Measurements from ENCODE around the gene FOXA1. TPM values are rescaled to one million over a fixed set of nuclear protein-coding genes. Genes with fewer than 3 reads are reported as not detected.

The FOXA1 gene
- total RNA-seq, 1 donor from 2014 or later: not detected

DNA sequence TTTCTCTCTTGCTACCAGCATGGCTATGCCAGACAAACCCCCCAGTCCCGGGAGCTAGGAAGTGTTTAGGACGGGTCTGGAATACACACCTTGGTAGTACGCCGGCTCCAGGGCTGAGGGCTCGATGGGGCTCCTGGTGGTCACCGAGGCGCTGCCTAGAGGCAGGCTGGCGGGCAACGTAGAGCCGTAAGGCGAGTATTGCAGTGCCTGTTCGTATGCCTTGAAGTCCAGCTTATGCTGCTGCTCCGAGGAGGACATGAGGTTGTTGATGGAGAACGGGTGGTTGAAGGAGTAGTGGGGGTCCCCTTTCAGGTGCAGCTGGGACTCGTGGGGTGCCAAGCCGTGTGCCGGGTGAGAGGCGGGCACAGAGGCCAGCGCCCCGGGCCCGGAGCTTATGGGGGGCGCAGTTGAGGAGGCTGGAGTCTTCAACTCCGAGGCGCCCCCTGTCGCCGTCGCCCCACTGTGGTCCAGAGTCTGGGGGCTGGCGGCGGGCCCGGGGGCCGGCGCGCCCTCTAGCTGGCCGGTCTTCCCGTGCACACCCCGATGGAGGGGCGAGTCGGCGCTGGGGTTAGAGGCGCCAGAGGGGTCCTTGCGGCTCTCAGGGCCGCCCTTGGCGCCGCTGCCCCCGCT lies 3.6 kb downstream of the FOXA1 start:
- DNase-seq (ENCODE audit: low spot score in 2 of 2) (no peak), FAIRE-seq (no peak)

DNA sequence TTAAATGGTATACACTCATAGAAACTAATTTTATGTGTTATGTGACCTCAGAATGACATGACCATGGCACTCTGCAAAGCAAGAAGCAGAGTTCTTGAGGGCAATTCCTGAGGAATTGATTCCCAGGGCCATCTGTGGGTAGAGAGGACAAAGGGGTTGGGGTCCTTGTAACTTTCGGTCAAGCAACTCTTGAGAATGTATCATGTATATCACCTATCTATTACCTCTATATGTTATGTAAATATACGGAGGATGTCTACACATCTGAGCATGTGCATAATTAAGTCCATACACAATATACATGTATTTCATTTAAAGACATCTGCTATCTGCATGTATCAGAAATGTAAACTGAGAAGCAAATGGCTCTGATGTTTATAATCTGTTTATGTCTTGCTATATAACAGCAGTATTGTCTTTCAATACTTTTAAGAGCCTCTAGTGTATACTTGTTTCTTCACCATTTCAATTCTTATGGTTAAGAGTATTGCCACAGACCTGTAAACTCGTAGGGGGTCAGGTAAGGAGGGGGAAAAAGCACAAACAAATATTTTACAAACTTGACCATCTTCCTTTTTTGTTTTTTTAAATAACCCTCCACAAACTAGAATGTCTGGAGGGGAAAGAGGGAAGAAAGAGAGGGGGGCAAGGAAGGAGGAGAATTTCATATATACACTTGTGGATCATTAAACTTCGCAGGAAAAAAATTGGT lies 4.5 kb downstream of the FOXA1 start:
- DNase-seq (ENCODE audit: low spot score in 2 of 2) (no peak), FAIRE-seq (no peak)

DNA sequence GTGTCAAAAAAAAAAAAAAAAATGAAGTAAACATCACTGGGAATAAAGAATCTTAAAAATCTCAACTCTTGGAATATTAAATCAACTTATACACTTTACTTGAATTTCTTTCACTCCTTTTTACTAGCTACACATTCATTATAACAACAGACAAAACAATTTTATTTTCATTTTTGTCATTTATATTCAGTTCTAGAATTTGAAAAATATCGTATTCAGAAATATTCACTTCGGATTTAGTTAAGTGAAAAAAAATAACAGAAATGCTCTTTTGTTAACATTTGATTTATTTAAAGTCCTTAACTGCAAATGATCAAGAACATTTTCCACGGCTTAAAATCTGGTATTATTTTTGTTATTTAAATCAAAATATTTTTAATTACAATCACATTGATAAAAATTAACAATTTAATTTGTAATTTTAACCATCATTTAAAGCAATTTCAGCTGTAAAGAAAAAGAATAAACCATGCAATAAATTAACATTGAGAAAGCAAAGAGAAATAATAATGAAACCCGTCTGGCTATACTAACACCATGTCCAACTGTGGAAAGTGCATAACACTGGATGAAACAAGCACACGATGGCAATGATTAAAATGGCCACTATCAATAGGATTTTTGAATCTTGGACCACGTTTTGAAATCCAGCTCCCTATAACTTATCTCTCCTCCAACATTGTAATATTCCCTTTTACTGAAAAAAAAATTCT lies 5.2 kb downstream of the FOXA1 start:
- FAIRE-seq (peak; percentile 82), DNase-seq (ENCODE audit: low spot score in 2 of 2) (no peak)

DNA sequence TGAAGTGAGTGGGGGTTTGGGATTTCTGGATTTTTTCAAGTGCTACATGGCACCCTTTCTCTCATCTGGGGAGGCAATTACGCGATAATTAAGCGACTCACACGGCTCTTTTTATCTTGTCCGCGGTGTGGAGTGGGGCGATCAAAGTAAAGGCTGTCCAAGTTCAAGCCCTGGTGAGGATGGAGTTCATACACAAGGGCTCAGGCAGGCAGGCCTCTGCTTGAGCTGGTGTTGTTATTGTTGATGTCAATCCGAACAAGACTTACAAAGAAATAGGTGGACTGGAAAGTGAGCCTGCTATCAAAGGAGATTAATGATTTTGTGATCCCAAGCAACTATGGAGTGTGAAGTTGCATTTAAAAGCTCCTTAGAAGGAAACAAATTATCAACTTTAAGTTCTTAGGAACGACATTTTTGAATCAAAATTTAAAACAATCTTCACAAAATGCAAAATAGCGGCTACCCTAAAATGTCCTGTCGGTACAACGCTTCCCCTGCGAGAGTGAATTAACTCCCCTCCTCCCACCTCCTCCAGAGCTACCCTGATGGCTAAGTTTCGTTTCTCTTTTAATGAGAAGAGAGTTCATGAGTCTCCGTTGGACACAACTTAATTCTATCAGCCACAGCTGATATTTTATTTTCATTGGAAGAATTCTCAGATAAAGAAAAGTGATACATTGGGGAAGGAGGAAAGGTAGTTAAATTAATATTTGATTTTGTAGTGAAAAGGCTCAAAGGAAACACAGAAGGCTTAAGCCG lies 5.9 kb downstream of the FOXA1 start:
- FAIRE-seq: no peak
- DNase-seq (ENCODE audit: low spot score in 2 of 2): no peak

DNA sequence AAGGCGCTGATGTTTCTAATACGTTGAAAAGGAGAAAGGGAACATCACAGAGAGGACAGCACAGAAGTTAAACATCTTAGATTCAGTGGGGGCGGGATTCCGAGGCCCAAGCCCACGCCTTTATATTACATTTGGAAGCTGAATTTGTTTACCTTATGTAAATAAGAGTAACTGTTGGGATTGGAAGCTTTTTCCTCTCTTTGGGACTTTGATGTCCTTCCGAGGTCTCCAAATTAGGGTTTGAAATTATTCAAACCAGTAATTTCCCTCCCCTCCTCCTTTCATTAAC lies 6.4 kb downstream of the FOXA1 start:
- DNase-seq (ENCODE audit: low spot score in 2 of 2): no peak

DNA sequence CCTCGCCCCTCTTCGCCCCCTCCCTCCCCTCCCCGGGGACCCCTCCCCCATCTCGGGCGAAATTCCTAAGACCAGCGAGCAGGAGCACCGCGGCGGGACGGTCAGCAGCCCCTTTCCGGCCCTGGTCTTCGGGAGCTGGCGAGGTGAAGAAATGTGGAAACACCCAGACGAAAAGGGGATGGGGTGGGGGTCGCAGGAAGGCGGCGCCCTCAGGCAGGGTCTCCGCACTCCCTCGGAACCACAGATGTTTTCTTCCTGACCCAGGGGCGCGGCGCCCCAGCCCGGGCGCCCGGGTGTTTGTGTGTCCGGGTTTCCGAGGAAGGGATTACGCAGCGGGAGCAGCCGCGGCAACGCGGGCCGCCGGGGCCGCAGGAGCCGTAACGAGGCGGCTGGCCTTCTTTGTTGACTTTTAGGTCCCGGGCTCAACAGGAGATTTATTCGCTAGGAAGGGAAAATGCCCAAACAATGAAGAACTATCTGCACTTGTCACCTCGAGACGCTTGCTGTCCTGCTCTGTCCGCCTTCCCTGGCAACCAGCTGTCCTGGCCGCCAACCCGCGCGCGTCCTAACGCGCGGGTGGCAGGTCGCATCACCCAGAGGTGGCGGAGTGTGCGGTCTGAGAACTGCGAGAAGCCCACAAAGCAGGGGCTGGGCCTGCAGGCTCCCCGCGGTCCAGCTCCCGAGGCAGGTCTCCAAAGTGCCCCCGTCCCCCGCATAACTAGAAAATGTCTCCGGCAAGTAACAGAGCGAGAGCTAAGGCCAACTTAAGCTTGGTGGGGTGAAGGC lies 7.0 kb downstream of the FOXA1 start:
- DNase-seq (ENCODE audit: low spot score in 2 of 2): no peak
- no peak for FAIRE-seq

More for the DNA sequence above, 6.4 kb downstream of the FOXA1 start:
- FAIRE-seq: no peak

DNA sequence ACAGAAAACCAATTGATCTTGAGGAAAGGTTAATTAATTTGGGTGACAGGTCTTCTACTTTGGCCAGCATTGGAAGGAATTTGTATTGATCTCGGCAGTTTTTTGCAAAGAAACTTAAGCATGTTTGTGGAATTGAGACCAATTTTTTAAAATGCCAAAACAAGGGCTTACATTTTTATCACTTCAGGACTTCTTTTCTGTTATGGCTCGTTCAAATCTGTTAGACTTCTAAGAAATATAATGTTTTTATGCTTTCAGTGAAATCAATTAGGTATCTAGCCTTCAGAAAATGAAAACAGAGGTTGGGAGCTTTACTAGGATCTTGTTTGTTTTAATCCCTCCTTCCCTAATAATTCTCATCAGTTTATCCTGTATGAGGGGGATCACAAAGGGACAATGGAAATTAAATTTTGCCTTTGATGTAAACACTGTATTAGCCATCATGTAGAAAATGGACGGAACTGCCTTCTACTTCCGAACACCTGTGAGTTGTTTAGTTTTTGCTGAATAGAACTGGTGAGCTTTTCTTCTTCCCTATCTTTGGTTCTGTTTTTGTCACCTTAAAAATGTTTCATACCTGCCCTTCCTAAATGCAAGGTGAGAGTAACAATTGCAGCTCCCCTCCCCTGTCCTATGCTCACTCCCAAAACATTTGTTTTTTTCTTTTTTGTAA lies 7.8 kb downstream of the FOXA1 start:
- DNase-seq (ENCODE audit: low spot score in 2 of 2) (no peak), FAIRE-seq (no peak)

DNA sequence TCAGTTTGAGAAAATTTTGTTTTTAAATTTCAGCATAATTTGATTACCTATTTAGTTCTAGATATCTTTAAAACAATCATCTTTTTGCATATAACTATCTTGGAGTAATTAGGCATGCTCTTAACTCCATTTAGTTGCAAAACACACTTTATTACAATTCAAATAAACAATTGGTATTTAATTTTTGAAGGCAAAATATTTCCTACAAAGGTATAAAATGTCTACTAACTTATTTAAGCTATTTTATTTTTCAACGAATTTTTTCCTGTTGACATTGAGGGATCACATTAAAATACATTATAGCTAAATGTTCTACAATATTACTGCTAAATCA lies 8.3 kb downstream of the FOXA1 start:
- FAIRE-seq: peak; percentile 36
- DNase-seq (ENCODE audit: low spot score in 2 of 2): no peak

DNA sequence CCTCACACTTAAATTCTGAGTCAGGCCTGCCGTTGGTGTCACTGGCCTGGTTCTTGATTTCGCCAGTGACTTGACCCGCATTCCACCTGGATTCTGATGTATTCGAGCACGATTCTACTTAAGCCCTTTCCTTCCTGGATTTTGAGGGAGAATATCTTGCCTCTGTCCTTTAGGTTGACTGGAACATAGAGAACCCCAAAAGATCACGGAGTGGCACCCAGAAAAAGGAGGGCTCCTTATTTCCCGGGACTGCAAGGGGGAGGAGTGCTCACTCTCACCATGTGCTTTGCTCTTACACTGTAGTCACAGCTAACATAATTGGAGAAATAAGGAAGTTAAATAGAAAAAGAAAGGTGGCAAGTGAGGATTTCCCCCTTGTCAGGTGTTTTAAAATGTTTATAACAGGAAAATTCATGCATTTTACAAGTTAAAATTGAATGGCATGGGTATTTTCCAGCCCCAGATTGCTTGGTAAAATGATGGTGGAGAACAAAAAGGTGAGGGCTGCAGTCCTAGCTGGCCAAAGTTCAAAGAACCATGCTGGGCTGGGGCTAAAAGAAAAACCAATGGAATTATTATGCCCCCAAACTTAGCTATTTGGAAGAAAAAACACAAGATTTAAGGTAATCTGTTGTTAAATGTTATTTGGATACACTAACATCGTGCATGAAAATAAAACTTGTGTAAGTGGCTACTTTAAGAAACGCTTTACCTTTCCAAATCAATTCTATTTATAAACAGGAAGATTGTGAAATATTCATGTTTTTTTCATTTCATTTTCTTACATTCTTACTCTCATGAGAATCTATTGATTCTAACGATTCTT lies 8.9 kb downstream of the FOXA1 start:
- DNase-seq (ENCODE audit: low spot score in 2 of 2) (no peak), FAIRE-seq (no peak)

DNA sequence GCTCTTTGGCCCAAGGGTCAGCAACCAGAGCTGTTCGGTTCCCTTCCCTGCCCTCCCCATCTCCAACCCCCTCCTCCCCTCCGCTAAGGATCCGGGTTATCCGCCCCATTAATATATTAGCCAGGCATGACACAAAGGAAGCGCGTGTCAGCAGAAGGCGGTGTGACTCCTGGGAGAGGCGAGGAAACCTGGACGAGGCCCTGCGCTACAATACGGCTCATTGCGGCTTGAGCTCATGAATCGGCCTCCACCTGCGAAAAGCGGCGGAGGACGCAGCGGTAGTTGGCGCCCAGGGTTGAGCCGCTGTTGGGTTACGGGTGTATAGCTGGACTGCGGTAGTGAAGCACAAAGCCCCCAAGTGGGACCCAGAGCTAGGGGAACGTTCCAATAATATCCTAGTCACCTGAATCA lies 9.9 kb downstream of the FOXA1 start:
- FAIRE-seq (no peak), DNase-seq (ENCODE audit: low spot score in 2 of 2) (peak in 1 of 2 donors; percentile 15)

DNA sequence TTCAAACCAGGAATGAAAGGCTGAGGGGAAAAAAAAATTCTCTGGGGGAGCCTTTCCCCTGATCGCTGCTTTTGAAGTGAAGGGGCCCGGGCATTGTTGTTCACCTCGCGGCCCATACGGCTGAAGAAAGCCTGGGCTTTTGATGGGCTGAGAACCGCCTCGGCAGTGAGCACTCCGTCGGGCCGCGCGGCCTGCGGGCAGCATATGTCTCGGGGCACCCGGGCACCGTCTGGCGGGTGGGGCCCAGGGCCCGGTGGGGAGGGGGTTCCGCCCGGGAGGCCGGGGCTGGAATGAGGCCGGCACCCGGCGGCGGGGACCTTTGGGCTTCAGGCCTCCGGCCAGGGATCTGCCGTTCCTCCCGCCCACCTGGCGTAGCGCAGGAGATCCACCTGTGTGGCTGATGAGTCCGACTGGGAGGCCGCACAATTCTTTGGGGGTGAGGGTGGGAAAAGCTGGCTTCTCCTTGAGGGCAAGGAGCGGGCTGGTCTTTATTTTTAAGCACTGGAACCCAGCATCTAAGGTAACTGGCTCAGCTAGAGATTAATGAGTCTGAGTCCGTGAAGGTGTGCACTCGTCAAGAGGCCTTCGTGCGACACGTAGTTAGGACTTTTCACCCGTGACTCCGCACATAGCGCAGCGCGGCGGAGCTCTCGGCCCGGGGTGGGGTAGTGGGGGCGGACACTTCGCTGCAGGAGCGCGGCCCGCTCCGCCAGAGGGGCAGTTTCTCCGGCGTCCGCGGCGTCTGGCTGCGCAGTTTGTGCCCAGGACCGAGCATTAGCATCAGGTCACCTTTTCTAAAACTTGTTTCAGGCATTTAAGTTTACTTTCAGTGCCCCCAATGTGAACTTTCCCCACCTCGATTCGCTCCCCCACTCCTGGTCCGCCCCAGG lies 10.6 kb downstream of the FOXA1 start:
- DNase-seq (ENCODE audit: low spot score in 2 of 2) (peak in 1 of 2 donors; percentile 29), FAIRE-seq (no peak)

DNA sequence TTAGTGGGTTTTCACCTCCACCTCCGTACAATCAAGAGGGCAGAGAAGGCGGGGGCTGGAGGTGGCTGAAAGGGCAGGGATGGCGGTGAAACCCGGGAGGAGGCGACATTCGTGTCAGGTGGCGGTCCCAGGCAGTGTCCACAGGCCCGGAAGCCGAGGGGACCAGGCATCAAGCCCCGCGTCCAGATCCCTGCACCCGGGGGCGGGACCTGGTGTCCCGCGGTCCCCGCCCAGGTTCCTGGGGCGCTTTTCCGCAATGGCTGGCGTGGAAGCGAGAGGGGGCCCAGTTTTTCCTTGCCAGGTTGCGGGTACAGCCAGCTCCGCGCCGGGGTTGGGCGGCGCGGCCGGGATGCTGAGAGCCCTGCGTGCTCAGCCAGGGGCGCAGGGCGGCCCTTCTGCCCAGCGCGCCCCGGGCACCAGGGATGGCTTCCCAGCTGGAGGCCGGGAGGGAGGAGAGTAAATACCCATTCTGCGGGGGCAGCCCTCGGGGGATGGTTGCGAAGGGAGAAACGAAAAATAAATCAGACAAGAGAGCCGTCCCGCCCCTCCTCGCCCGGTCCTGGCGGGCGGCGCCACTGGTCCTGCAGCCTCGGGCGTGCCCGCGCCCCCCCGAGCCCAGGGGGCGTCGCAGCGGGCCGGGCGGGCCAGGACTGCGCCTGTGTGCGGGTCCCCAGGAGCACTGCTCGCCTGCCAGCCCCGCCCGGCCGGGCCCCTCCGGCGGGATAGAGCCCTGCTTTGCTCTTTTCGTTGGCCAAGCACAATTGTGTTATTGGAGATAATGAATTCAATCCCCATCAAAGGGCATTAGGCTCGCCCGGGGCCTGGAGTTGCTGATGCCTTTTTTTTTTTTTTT lies 11.5 kb downstream of the FOXA1 start:
- DNase-seq (ENCODE audit: low spot score in 2 of 2) (peak in 1 of 2 donors; percentile 30), FAIRE-seq (no peak)

DNA sequence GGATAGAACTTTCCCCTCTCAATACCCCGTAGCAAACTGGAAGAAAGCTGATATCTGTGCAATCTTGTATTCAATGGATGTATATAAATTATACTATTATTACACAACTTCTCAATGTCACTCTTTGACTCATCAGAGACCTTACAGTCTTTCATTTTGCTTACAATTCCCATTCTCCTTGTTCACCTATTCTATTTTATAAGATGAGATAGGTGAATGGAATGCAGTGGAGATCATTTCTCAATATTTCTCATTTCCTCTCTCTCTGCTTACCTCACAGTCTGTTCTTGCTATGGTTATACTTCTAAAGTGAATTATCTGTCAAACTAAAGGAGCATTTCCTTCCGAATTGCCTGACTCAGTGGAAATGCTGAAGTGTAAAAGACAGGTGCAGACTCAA lies 14.9 kb downstream of the FOXA1 start:
- DNase-seq (ENCODE audit: low spot score in 2 of 2) (no peak), FAIRE-seq (no peak)

DNA sequence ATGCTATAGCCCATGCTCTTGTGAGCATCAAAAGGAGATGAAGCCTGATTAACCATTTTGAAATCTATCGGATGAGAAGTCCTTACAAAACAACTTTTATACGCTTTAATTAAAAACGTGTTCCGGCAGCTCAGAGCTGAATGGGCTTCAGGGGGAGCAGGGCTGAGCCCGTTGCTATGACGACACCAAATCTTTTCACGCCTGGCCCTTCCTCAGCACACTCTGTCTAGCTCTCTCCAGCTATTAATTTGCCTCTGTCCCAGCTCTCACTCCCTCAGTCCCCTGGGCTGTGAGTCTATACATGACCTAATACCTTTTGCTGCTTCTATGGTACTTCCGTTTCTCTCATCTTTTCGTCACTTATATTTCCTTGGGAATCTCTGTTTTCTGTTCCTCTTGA lies 15.8 kb downstream of the FOXA1 start:
- FAIRE-seq: no peak

DNA sequence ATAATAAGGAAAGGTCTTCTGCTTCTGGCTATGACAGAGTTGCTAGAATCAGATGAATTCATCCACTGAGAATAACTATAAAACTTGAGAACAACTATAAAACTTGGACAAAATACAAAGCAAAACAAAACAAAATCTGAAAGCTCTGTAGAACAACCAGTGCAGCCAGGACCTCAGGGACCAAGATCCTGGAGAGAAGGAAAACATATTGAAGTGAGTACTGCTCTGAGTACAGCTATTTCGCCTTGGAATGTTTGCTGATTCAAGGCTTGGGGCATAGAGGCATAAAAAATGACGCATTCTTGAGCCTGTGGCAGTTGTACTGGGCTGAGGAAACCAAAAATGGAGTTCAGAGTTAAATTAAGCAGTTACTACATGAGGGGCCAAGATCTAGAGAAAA lies 21.7 kb downstream of the FOXA1 start:
- DNase-seq (ENCODE audit: low spot score in 2 of 2) (no peak), FAIRE-seq (no peak)

More for the DNA sequence above, 15.8 kb downstream of the FOXA1 start:
- no peak for DNase-seq (ENCODE audit: low spot score in 2 of 2)

DNA sequence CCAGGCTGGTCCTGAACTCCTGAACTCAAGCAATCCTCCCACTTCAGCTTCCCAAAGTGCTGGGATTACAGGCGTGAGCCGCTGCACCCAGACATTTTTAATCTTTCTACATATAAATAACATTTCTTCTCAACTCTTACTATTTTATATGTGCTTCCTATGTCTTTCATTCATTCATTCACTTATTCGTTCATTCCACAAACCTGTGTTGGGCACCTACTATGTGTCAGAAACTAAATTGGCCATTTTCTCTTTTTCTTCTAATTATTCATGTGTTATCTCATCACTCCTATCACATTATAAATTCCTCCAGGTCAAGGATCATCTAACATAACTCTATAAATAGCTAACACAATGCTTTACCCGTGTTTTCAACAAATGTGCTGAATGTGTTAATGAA lies 23.7 kb downstream of the FOXA1 start:
- DNase-seq (ENCODE audit: low spot score in 2 of 2): no peak
- FAIRE-seq: no peak

DNA sequence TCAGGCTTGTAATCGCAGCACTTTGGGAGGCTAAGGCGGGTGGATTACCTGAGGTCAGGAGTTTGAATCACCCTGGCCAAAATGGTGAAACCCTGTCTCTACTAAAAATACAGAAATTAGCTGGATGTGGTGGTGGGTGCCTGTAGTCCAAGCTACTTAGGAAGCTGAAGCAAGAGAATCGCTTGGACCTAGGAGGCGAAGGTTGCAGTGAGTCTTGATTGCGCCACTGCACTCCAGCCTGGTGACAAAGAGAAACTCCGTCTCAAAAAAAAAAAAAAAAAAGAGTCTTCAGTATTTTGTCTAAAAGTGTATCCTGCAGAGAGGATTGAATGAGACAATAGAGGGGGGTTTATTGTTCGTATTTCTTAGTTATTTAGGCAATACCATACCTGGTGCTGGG lies 25.3 kb downstream of the FOXA1 start:
- FAIRE-seq (no peak), DNase-seq (ENCODE audit: low spot score in 2 of 2) (no peak)

Measured in frontal cortex (tissue), 4 donors.